ENCODE measurements around the gene PACC1.

The PACC1 gene

DNA sequence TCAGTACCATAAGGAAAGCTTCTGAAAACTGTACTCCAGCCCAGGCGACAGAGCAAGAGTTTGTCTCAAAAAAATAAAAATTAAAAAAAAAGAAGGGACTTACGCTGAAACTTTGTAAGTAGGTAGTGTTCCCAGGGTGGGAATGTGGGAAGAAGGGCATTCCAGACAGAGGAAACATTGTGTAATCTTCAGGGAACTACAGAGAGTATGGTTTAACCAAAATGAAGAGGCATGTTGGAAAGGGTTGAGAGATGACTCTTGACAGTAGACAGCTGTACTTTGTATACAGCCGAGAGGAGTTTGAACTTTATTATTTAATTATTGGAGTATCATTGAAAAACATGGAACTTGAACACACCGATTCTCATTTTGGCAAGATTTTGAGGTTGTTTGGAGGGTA, 86.4 kb downstream of the PACC1 start:
- Histone ChIP-seq H3K4me1 (ENCODE audit: control insufficient read depth, insufficient read depth, low read length) (no peaks in the 10 kb centered on the region), H3K9me3 (ENCODE audit: control insufficient read depth, insufficient read depth, low read depth, low read length) (no peaks in the 10 kb centered on the region), H3K4me3 (ENCODE audit: low read depth, low read length) (no peak overlapping the region), H3K36me3 (ENCODE audit: control insufficient read depth in 2 of 2, insufficient read depth in 1 of 2, low read length in 2 of 2) (peaks cover 1 to 4% of the 10 kb centered on the region in 2 experiments; a peak in 2 of 3 replicates), H3K27ac (ENCODE audit: extremely low read depth, low read depth, low read length) (no peak overlapping the region)
- TF ChIP-seq HOXD13 (CRISPR knock-in tag; IDR thresholded peaks at IDR 0.05; ENCODE audit: borderline replicate concordance): no peak
- TF ChIP-seq, protein P1, sequence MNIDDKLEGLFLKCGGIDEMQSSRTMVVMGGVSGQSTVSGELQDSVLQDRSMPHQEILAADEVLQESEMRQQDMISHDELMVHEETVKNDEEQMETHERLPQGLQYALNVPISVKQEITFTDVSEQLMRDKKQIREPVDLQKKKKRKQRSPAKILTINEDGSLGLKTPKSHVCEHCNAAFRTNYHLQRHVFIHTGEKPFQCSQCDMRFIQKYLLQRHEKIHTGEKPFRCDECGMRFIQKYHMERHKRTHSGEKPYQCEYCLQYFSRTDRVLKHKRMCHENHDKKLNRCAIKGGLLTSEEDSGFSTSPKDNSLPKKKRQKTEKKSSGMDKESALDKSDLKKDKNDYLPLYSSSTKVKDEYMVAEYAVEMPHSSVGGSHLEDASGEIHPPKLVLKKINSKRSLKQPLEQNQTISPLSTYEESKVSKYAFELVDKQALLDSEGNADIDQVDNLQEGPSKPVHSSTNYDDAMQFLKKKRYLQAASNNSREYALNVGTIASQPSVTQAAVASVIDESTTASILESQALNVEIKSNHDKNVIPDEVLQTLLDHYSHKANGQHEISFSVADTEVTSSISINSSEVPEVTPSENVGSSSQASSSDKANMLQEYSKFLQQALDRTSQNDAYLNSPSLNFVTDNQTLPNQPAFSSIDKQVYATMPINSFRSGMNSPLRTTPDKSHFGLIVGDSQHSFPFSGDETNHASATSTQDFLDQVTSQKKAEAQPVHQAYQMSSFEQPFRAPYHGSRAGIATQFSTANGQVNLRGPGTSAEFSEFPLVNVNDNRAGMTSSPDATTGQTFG (tag by site-specific recombination; IDR thresholded peaks at IDR 0.05; ENCODE audit: borderline replicate concordance): no peak
- no peak for TF ChIP-seq ZNF324 (tag by site-specific recombination; IDR thresholded peaks at IDR 0.05)
- TF ChIP-seq SALL2 (tag by site-specific recombination; IDR thresholded peaks at IDR 0.05; ENCODE audit: borderline replicate concordance): no peak
- TF ChIP-seq ZNF596 (tag by site-specific recombination; IDR thresholded peaks at IDR 0.05): no peak
- TF ChIP-seq, protein P2, sequence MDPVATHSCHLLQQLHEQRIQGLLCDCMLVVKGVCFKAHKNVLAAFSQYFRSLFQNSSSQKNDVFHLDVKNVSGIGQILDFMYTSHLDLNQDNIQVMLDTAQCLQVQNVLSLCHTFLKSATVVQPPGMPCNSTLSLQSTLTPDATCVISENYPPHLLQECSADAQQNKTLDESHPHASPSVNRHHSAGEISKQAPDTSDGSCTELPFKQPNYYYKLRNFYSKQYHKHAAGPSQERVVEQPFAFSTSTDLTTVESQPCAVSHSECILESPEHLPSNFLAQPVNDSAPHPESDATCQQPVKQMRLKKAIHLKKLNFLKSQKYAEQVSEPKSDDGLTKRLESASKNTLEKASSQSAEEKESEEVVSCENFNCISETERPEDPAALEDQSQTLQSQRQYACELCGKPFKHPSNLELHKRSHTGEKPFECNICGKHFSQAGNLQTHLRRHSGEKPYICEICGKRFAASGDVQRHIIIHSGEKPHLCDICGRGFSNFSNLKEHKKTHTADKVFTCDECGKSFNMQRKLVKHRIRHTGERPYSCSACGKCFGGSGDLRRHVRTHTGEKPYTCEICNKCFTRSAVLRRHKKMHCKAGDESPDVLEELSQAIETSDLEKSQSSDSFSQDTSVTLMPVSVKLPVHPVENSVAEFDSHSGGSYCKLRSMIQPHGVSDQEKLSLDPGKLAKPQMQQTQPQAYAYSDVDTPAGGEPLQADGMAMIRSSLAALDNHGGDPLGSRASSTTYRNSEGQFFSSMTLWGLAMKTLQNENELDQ (tag by site-specific recombination; IDR thresholded peaks at IDR 0.05; ENCODE audit: low read depth): no peak
- TF ChIP-seq ZNF311 (tag by site-specific recombination; IDR thresholded peaks at IDR 0.05; ENCODE audit: borderline replicate concordance): no peak
- TF ChIP-seq, protein P3, sequence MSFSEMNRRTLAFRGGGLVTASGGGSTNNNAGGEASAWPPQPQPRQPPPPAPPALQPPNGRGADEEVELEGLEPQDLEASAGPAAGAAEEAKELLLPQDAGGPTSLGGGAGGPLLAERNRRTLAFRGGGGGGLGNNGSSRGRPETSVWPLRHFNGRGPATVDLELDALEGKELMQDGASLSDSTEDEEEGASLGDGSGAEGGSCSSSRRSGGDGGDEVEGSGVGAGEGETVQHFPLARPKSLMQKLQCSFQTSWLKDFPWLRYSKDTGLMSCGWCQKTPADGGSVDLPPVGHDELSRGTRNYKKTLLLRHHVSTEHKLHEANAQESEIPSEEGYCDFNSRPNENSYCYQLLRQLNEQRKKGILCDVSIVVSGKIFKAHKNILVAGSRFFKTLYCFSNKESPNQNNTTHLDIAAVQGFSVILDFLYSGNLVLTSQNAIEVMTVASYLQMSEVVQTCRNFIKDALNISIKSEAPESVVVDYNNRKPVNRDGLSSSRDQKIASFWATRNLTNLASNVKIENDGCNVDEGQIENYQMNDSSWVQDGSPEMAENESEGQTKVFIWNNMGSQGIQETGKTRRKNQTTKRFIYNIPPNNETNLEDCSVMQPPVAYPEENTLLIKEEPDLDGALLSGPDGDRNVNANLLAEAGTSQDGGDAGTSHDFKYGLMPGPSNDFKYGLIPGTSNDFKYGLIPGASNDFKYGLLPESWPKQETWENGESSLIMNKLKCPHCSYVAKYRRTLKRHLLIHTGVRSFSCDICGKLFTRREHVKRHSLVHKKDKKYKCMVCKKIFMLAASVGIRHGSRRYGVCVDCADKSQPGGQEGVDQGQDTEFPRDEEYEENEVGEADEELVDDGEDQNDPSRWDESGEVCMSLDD (tag by site-specific recombination; IDR thresholded peaks at IDR 0.05): no peak
- TF ChIP-seq MZF1 (tag by site-specific recombination; IDR thresholded peaks at IDR 0.05; ENCODE audit: borderline replicate concordance): no peak
- TF ChIP-seq ZNF354C (tag by site-specific recombination; IDR thresholded peaks at IDR 0.05; ENCODE audit: borderline replicate concordance, low read depth): no peak
- TF ChIP-seq, protein P4, sequence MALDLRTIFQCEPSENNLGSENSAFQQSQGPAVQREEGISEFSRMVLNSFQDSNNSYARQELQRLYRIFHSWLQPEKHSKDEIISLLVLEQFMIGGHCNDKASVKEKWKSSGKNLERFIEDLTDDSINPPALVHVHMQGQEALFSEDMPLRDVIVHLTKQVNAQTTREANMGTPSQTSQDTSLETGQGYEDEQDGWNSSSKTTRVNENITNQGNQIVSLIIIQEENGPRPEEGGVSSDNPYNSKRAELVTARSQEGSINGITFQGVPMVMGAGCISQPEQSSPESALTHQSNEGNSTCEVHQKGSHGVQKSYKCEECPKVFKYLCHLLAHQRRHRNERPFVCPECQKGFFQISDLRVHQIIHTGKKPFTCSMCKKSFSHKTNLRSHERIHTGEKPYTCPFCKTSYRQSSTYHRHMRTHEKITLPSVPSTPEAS (tag by site-specific recombination; IDR thresholded peaks at IDR 0.05): no peak
- TF ChIP-seq, protein P5, sequence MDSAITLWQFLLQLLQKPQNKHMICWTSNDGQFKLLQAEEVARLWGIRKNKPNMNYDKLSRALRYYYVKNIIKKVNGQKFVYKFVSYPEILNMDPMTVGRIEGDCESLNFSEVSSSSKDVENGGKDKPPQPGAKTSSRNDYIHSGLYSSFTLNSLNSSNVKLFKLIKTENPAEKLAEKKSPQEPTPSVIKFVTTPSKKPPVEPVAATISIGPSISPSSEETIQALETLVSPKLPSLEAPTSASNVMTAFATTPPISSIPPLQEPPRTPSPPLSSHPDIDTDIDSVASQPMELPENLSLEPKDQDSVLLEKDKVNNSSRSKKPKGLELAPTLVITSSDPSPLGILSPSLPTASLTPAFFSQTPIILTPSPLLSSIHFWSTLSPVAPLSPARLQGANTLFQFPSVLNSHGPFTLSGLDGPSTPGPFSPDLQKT (IDR thresholded peaks at IDR 0.05; ENCODE audit: borderline replicate concordance, low read depth, low read length): no peak
- TF ChIP-seq ZNF768 (tag by site-specific recombination; IDR thresholded peaks at IDR 0.05): no peak
- TF ChIP-seq ZNF707 (tag by site-specific recombination; IDR thresholded peaks at IDR 0.05): no peak
- no peak for TF ChIP-seq ZNF211 (tag by site-specific recombination; IDR thresholded peaks at IDR 0.05; ENCODE audit: low read depth)
- ChIA-PET POLR2A (no interaction called here), CTCF (interaction anchor here (0.6 kb wide), 2 partner anchors 23 to 648 kb away, joined by 3 read pairs; no protein-coding TSS in a partner anchor)

Data from HEK293 (cell line).